HG02759 (cell line): ENCODE results near the gene KPNB1.

ENCODE experiments used
- ATAC-seq: cut with Tn5 transposase; IDR thresholded peaks from one replicate; pipeline ENCODE4 v1.9.1; 2021; ENCODE audit warnings: mild to moderate bottlenecking, moderate library complexity; ENCODE audit not compliant: unreplicated experiment

Gene KPNB1

DNA sequence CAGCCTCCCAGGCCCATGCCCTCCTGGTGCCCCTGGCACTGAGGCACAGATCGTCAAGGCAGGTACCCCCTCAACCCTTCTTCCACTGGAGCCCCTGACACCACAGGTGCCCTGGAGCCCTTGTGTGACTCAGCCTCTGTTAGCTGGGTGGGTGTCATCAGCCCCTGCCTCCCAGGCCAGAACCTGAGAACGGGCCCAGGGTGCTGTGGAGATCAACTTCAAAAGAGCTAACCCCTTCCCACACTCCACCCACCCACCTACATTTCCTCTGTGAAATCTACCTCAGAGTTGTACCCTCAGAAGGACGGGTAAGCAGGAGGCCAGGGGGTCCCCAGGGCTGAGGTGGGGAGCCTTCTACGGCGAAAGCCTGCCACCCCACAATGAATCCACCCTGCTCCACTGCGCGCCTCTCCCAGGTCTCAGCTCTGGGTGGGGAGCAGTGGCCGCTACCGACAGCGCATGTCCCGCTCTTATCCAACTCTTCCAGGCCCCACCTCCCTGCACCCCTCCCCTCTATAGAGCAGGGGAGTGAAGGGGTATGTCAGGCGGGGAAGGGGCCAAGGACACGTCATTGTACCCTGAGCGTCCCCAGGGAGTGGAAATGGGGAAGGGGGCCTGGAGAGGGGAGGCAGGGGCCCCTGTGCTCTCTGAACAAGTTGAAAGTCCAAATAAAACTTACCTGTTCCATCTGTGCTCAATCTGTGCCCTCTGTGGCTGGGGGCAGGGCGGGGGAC is 61.8 kb downstream of the KPNB1 start:
- ATAC-seq, result no peak

DNA sequence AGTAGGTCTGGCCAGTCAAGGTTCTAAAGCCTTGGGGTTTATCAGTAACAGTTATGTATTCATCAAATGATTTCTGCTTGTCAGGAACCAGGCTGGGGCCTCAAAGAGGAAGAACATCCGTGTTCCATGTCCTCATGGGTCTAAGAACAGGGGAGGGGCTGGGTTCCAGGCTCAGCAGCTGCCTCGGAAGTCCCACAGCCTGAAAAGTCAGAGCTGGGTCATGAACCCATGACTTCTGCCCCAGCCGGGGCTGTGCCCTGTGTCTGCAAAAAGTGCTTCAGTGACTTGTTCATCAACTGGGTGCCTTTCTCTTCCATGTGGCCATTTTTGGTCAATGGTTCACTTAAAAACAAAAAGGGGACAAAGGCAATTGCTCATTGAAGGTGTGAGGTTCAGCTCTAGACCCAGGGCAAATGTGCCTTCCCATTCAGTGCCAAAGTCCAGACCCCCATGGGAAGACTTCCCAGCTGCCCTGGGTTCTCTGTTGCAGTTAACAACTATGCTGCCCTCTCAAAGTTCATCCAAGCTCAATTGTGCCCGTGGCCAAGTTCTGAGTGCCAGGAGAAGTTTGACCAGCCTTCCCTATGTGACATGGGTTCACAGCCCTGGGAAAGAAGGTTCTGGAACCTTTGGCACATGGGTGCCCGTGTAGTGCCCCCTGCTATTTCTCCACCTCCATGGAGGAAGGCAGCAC is 62.8 kb downstream of the KPNB1 start:
- ATAC-seq, result no peak

DNA sequence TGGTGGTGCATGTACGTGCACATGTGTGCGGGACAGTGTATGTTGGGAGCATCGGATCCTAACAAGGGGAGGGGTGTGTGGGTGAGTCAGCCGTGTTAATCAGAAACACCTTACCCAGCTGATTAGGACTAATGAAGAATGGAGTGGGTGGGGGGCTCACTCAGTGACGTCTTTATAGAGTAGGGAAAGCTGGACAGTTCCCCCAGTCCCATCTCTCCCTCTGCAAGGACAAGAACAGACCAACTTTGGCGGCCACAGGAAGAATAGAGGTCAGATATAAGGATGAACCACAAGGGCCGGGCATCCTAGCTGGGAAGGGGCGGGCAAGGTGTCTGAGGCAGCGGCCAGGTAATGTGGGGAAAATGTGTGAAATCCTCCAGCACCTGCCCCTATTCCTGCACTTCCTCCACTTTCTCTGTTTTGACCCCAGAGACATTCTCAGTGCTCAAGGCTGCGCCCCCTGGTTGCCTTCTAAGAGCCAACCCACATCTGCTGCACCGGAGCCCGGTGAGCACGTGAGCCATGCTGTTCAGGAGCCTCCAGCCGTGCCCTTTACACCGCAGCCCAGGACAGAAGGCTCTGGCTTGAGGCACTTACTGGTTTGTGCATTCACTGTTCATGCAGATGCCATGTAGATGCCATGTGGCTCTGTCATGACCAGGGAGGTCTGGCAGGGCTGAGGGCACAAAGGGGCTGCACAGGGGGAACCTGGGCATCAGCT is 64.4 kb downstream of the KPNB1 start:
- ATAC-seq, result peak; percentile 14

- peak; percentile 30 for ATAC-seq
Measured at GRCh38 chr17:47714773-47715396, 65.2 kb downstream of the KPNB1 start.

GRCh38 chr17:47715669-47716325 is 66.1 kb downstream of the KPNB1 start:
- no peak for ATAC-seq

GRCh38 chr17:47716375-47716774 is 66.7 kb downstream of the KPNB1 start:
- ATAC-seq, result no peak

- ATAC-seq, result no peak
Measured at GRCh38 chr17:47717261-47717697, 67.6 kb downstream of the KPNB1 start.

DNA sequence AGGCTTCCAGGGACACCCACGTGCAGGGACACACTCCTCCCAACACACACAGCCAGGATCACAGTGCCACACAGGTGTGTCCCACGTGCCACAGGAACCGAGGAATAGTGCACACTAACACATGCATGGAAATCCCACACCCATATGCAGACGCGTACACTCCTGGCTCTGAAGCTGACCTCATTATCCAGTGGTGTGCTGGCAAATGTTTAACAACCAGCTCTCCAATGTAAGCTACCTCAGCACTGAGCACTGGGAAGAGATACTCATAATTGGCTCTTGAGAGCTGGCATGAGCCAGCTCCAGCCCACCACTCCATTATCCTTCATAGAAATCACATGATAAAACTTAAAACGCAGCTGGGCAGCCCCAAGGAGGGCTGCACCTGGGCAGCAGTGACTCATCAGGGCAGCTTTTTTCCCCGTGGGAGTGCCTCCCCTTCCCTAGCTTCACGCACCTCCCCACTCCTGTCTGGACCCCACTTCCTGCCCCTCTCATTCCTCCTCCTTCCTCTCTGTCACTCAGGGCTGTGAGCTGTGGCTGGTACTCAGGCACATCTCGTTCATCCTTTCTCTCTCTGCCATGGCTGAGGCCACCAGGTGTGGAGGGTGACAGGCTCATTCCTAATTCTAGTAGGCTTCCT is 68.4 kb downstream of the KPNB1 start:
- no peak for ATAC-seq

- no peak for ATAC-seq
Measured at GRCh38 chr17:47718634-47719405, 69.1 kb downstream of the KPNB1 start.

DNA sequence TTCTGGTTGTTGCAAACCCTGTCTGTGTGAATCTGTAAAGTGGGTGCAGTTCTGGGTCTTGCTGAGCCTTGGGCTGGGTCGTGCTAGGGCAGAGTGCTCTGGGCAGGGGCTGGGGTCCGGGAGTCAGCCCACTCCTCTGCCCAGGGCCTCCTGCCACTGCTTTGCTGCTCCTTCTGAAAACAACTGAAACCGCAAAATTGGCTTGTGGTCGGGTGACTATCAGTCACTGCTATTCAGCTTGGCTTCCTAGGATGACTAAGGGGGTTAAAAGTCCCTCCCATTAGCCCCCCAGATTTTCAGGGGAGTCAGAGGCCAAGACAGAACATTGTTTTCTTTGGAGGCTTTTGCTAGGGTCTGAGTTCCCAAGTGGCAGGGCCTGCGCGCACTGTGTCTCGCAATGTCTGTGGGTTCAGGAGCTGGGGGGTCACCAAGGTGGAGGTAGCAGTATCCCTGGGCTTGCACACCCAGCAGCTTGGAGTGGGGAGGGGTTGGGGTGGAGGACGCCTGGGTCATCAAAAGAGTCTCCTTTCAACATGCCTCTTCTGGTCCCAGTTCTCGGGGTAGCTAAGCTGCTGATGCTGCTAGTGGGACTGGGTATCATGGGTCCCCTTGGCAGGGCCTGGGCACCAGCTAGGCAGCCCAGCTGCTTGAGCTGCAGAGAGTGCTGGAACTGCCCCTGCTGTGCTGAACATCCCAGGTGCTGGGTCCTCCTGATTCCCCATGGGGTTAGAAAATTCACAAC is 69.9 kb downstream of the KPNB1 start:
- peak; percentile 31 for ATAC-seq

DNA sequence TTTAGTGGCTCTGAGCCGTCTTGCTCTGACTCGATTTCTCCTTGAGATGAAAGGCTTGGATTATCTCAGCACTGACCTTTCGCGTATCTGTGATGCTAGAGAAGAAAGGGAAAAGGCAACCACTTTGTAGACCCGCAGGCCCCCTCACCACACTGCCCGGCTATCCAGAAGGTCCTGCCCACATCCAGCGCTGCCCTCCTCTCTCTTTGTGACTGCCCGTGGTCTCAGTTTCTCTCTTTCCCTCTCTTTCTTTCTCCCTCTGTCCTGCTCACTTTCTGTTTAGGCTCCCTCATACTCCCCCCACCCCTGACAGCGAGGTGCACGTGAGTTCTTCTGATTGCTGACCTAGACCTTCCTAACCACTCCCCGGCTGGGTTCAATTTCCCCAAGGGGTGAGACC is 70.5 kb downstream of the KPNB1 start:
- ATAC-seq, result no peak

DNA sequence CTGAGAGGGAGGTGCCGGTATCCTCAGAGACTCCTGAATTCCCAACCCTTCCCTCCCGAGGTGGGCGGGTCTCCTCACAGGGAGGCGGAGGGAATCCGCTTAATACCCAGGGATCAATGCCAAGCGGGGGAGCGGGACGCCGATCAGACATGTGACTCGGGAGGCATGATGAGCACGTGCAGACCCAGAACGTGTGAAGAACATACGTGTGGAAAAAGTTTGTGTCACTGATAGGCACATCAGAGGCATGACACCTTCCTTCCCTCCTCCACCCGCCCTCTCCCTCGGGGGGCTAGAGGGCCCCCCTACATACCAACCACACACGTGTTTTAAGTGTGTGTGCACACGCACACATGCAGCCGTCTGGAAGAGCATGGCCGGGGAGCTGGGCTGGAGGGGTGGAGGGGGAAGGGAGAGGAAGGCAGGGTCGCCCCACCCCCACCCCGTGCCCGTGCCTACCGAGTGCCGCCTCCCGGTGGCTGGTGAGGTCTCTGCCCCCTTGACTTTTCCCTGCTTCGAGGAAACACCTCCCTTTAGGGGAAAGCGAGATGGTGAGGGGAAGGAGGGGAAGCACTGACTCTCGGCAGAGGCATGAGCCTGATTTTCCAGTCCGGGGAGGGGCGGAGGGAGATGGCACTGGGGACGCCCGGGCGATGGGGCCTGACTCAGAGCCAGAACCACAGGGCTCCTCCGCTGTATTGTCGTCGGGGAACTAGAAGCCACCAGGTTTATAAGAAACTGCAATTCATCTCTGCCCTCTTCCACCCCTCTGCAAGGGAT is 71.2 kb downstream of the KPNB1 start:
- ATAC-seq, result no peak

GRCh38 chr17:47721725-47722124 is 72.0 kb downstream of the KPNB1 start:
- ATAC-seq, result no peak

DNA sequence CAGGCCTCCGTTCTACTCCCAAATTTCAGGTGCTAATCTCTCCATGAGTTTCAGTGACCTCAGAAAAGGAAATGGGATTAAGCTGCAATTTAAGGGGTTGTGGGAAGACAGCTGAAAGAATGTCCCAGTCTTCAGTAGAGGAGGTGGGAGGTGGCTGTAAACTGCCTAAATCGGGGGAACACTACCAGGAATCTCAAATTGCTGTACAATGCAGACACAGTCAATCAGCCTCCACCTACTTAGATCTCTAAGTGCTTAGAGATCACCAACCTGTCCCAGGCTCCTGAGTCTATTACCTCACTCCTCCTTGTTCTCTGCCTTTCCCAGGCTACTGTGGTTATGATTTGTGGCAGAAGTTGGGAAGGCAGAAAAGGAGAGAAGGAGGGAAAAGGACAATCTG is 75.0 kb downstream of the KPNB1 start:
- ATAC-seq, result no peak

DNA sequence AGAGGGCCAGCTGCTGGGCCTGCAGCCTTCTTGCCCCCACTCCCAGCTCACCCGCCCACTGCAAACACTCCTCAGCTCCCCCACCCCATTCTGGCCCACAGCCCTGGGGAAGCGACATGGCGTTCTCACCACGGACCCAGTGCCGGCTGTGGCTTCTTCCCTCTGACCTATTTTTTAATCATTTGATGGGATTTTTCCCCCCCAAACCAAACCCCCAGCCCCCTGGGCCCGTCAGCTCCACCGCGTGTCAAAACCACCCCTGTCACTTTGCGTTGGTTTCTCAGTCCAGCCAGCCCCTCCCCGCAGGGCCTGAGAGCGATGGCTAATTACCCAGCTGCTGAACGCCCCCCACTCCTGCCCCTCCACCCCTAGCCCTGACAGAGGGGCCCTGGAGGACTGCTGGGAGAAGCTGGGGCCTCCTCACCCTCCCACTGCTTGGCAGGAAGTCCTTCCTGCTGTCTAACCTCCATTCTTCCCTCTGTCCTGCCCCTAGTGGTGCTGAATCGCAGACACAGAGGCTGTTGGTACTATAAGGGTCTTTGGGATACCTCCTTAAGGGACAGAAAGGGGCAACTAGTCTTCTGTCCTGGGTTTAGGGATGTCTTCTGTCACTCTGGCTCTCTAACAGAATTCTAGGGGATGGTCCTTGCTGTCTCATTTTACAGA is 75.9 kb downstream of the KPNB1 start:
- ATAC-seq, result no peak

DNA sequence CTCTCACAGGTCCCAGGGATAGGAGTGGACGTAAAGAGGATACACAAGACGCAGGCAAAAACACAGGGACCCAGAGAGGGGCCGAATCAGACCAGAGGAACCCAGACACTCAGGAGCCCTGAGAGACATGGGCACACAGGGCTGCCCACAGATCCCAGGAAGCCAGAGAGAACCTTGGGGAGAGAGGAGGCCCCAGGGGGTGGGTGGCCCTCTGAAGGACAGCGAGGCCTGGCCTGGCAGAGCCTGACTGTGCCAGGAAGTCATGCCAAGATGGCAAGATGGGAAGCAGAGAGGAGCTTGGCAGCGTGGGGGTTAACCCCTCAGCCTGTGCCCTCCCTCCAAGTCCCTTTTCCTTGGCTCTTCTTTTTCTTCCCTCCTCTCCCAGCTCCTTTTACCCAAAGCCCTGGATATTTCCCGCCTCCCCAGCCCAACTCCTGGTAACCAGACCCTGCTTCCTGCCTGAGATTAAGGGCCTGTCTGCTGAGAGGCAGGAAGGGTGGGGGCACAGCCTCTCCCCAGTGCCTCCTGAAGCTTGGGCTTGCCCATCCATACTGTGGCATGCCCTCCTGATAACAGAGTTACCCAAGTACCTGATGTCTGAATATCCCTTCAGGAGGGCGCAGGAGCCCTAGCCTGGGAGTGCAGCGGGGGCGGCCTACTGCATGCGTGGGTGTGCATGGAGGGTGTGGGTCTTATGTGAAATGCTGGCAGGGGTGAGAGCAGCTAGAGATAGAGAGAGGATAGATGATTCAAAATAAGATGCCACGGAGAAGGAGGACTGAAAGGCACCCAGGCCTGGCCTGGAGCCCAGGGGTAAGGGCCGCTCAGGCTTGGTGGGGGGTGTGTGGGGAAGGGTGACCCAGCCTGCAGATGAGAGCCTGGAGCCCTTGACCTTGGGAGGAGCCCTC is 77.3 kb downstream of the KPNB1 start:
- no peak for ATAC-seq

GRCh38 chr17:47727704-47728036 is 78.0 kb downstream of the KPNB1 start:
- ATAC-seq, result no peak
